Astrocyte of the cerebellum (primary cell): ENCODE results near the gene RAB13.
"Not testable (repeated sequence)": the region's sequence is repeated elsewhere in the genome, so short reads cannot be mapped to it uniquely, and the experiment has no call there.

Source experiments
- DNase-seq: peaks from one replicate; pipeline ENCODE4 v3.0.0-alpha.2; 2011; ENCODE audit warnings: low read depth
- H3K4me3 ChIP-seq: 2 replicates; pipeline ENCODE4 v1.5.1; 2011; ENCODE audit warnings: mild to moderate bottlenecking, low read depth, low read length, moderate library complexity
- in situ Hi-C: cut with HindIII; loops from 2 replicates; pipeline ENCODE4 v1.10.0; 2017; ENCODE audit warnings: low sequenced_read_pairs
- TF ChIP-seq, protein P1 (sequence below): IDR thresholded peaks from 2 replicates; pipeline ENCODE4 v1.5.1; 2012; ENCODE audit warnings: low read length, low read depth, moderate library complexity, mild to moderate bottlenecking; ENCODE audit errors: missing control alignments

RAB13 gene

DNA sequence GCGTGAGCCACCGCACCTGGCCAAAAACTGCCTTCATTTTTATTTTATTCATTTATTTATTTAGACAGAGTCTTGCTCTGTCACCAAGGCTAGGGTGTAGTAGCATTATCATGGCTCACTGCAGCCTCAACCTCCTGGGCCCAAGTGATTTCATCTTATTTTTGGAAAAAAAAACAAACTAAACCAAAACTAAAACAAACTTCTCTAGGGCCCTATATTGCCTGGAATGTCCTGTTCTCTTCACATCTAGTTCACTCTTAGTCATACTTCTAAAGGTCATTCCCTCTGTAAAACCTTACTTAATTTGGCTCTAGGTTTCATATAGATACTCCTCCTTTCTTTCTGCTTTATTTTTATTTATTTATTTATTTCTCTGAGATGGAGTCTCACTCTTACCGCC is 20.0 kb upstream of the RAB13 start:
- TF ChIP-seq, protein P1, sequence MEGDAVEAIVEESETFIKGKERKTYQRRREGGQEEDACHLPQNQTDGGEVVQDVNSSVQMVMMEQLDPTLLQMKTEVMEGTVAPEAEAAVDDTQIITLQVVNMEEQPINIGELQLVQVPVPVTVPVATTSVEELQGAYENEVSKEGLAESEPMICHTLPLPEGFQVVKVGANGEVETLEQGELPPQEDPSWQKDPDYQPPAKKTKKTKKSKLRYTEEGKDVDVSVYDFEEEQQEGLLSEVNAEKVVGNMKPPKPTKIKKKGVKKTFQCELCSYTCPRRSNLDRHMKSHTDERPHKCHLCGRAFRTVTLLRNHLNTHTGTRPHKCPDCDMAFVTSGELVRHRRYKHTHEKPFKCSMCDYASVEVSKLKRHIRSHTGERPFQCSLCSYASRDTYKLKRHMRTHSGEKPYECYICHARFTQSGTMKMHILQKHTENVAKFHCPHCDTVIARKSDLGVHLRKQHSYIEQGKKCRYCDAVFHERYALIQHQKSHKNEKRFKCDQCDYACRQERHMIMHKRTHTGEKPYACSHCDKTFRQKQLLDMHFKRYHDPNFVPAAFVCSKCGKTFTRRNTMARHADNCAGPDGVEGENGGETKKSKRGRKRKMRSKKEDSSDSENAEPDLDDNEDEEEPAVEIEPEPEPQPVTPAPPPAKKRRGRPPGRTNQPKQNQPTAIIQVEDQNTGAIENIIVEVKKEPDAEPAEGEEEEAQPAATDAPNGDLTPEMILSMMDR: no peak

DNA sequence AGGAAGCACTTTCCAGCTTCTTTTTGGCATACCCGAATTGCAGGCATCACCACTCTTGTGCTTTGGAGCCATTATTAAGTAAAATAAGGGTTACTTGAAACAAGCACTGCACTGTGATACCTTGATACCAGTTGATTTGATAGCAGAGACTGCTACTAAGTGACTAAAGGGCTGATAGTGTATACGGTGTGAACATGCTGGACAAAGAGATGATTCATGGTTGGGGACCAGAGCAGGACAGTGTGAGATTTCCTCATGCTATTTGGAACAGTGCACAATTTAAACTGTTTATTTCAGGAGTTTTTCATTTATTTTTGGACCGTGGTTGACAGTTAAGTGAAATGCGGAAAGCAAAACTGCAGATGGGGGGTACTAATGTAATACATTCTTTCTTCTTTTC is 14.3 kb upstream of the RAB13 start:
- in situ Hi-C loops: no loop called here
- DNase-seq: no peak
- no peak overlapping the region for H3K4me3 ChIP-seq
- TF ChIP-seq, protein P1: no peak

More for the DNA sequence above, 20.0 kb upstream of the RAB13 start:
- H3K4me3 ChIP-seq: no peak overlapping the region
- DNase-seq: no peak
- in situ Hi-C loops: no loop called here

DNA sequence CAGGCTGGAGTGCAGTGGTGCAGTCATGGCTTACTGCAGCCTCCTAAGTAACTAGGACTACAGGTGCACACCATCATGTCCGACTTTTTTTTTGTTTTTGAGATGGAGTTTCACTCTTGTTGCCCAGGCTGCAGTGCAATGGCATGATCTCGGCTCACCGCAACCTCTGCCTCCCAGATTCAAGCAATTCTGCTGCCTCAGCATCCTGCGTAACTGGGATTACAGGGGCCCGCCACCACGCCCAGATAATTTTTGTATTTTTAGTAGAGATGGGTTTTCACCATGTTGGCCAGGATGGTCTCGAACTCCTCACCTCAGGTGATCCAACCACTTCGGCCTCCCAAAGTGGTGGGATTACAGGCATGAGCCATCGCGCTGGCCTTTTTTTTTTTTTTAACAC is 10.7 kb upstream of the RAB13 start:
- in situ Hi-C loops, H3K4me3 ChIP-seq, DNase-seq: not testable (repeated sequence)

DNA sequence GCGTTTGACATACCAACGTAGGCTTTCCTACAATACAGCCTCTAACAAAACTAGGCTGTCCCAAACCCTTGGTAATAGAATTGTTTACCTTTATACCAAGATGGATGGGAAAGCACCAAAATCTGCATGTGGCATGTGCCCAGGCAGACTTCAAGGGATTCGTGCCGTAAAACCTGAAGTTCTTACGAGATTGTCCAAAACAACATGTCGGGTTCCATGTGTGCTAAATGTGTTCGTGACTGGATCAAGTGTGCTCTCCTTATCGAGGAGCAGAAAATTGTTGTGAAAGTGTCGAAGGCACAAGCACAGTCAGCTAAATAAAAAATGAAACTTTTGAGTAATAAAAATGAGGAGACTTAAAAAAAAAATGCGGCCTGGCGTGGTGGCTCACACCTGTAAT is 9.5 kb upstream of the RAB13 start:
- H3K4me3 ChIP-seq: no peak overlapping the region
- TF ChIP-seq, protein P1: no peak
- in situ Hi-C loops: no loop called here
- no peak for DNase-seq

DNA sequence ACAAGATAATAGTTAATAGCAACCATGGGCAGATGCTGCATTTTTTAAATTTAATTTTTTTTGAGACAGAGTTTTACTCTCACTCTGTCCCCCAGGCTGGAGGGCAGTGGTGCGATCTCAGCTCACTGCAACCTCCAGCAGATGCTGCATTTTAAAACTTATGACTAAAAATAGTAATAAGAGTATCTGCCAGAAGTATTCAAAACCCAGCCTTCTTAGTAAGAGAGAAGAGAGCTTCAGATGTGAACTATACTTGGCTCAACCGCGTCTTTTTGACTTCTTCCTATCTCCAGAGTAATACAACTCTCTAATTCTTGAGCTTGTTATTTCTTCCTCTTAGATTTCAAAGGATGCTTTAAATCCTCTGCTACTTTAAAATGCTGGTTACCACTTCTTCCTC is 9.1 kb upstream of the RAB13 start:
- TF ChIP-seq, protein P1: no peak
- H3K4me3 ChIP-seq: no peak overlapping the region
- in situ Hi-C loops: no loop called here
- DNase-seq: no peak

DNA sequence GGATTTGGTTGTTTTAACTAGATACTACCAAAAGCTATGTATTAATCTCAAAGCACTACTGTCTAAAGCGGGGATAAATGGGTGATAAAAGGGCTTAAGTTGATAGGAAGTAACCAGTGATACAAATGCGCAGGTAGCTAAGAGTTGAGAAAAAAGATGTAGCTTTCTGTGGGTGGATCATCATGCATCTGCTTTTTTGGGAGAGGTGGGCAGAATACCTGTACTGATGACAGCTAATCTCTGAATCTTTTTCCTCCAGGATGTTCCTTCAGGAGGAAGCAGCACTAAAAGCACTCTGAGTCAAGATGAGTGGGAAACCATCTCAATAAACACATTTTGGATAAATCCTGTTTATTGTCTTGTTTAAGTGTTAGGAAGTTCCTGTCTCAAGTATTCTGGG is 5.7 kb upstream of the RAB13 start:
- TF ChIP-seq, protein P1: no peak
- H3K4me3 ChIP-seq: peak overlapping the region; percentile 85
- in situ Hi-C loops: no loop called here
- no peak for DNase-seq

DNA sequence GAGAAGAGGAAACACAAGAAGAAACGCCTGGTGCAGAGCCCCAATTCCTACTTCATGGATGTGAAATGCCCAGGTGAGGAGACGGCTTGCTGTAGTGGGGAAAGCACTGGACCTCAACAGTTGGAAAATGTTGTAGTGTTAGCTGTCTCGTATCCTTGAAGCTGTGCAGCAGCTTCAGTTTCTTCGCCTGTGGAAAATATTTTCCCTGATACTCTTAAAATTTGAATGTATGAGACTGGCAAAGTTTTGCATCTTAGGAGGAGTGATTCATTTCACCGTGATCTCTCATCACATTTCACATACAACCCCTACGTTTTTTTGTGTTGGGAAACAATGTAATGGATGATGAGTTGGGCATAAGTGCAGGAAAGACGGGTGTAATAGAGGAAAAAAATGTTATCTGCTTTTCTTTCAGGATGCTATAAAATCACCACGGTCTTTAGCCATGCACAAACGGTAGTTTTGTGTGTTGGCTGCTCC is 5.1 kb upstream of the RAB13 start:
- TF ChIP-seq, protein P1: no peak
- peak overlapping the region; percentile 85 for H3K4me3 ChIP-seq
- in situ Hi-C loops: no loop called here
- no peak for DNase-seq
